GM21529 (cell line): ENCODE measurements around the gene KLF12.

Experiments used
- ATAC-seq: cut with Tn5 transposase; IDR thresholded peaks from one replicate; pipeline ENCODE4 v1.9.1; 2021; ENCODE audit not compliant: unreplicated experiment

The KLF12 gene

DNA sequence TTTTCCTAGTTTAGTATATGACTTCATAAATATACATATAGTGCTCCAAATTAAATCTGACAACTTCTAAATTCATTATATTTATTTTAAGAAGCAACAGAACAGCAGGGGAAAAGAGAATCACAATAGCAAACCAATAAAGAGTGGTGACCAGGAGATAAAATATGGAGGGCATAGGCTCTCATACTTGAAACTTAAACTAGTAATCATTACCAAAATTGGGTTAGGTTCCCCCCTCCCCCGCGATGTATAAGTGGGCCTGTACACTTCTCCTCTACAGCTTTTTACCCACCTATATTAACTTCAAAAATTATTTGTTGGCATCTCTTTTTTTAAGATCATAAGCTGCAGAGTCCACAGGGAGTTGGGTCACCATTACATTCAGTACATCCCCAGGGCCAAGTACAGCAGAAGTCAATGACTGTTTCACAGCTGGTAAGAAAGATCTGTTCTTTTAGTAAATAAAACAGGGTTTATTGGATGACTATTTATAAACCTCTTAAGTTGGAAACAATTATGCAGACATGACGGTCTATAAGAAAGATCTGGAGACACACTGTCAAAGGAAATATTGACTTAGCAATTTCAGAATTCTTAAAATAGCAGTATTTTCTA is 29.4 kb downstream of the KLF12 start:
- no peak for ATAC-seq

DNA sequence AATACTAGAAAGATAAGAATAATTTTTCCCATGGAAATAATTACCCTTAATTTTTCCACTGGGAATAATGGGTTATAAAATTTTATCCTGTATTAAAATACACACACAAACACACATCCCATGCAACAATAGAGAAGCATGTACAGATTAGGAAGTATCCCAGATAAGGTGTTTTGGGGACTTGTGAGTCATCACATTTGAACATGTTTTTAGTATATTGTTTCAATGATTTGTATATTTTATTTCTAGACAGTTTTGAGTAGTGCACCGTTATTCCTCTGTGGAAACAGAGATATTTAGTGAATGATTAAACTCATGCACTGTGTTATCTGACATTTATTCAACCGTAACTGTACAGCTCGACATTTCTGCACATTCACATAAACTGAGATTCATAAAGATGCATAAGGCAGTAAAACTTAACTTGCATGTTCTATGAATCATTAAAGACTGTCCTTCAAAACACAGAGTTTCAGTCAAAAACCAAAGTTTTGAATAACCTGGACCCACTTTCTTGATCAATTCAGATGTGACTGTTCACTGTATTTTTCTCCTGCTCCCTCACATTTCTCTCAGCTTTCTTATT is 30.1 kb downstream of the KLF12 start:
- no peak for ATAC-seq

DNA sequence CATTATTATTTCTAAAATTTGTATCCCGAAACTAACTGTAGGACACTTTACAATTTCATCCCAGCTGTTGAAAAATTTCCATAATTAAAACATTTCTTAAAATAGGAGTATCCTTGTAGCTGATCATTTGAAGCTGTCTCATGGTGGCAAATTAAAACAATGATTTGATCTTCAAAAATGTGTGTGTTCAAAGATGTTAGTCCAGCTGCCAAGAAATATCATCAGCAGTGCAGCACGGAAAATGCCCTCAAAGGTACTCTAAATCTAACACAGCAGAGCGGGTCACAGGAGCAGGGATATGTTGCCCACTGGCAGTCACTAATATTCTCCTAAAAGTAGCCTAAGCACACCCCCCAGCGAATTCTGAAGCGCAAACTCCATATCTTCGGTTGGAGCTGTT is 31.0 kb downstream of the KLF12 start:
- no peak for ATAC-seq

DNA sequence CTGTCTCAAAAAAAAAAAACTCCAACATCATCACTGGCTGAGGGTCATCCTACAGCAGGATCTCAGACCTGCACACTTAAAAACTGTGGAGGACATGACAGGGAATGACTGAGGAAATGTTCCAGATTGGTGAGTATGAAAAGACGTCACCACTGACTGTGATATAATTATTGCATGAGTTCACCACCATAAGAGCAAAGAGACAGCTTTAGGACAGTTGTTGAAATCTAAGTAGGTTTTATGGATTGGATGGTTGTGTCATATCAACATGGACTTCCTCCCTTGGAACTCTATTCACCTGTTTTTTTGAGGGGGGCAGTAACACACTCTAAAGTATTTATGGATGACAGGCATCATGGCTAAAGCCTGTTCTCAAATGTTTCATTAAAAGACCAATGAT is 31.5 kb downstream of the KLF12 start:
- ATAC-seq, result no peak

DNA sequence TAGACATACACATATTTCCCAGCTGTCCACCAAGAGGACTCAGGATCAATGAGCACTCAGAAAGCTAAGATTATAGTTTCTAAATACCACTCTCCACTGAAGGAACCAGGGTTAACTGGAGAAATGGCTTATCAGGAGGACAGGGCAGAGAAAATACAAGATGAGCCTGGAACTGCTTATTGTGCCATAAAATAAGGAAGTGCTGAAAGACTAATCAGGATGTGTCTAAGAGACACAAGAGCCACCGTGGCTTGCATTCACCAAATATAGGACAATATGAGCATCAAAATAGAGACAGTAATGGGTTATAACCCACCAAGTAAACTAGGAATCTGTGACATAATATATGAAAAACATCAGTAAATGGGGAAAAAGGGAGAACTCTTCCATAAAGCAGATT is 32.8 kb downstream of the KLF12 start:
- ATAC-seq, result no peak

DNA sequence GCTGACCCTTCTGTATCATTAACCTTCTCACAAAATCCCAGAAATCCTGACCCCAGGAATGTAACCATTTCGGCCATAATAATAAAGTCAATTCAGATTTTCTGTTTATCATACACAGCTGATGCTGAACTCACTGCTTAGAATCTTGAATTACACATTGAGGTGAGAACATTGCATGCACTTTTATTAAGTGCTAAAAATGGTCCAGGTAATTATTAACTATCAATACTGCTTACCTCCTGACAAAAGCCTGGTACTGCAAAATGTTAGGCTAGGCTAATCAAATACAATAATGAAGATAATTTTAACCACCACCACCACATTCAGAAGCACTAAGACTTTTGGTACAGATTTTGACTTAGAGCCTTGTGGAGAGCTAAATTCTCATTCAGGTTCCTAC is 36.1 kb downstream of the KLF12 start:
- ATAC-seq, result no peak

DNA sequence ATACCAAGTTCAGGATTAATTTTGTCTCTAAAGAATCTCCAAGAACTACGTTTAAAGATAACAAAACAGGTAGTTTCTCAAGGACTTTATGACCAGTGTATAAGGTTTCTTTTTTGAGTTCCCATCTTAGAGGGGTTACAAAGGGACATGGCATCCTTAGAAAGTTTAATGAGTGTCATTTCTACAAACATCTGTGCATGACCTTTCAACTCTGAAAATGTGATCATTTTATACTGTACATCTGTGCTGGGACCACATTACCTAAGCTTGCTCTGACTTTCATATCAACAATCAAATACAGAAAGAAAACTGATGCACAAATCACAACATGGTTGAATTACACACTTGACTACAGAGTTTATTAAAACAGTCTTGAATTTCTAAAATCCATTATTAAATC is 37.1 kb downstream of the KLF12 start:
- no peak for ATAC-seq

DNA sequence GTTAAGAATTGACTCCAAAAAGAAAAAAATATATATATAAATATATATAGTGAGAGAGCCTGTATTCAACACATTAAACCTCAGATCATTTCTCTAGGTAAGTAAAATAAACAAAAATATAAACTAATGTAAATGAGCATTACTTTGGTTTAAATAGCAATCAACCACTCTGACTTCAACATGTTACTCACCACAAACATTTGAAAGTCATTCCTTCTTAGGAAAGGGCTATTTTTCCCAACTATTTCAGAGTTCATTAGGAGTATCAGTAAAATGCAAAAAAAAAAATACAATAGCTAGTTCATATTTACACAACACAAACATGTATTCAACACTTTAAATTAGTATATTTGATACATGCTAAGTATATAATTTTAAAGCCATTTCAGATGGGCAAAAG is 40.5 kb downstream of the KLF12 start:
- no peak for ATAC-seq

DNA sequence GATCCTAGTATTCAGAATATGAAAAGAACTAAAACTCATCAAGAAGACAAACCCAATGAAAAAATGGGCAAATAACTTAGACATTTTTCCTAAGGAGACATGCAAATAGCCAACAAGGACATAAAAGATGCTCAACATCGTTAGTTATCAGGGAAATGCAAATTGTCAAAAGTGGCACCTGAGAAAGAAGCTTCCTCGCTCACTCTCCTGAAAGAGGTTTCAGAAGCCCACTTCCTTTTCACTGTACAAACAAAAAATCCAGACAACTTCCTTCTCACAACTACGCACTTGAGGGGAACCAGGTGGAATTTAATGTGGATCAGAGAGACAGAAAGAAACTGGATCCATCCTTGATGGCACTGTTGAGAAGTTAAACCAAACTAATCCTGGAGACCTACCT is 41.5 kb downstream of the KLF12 start:
- no peak for ATAC-seq

DNA sequence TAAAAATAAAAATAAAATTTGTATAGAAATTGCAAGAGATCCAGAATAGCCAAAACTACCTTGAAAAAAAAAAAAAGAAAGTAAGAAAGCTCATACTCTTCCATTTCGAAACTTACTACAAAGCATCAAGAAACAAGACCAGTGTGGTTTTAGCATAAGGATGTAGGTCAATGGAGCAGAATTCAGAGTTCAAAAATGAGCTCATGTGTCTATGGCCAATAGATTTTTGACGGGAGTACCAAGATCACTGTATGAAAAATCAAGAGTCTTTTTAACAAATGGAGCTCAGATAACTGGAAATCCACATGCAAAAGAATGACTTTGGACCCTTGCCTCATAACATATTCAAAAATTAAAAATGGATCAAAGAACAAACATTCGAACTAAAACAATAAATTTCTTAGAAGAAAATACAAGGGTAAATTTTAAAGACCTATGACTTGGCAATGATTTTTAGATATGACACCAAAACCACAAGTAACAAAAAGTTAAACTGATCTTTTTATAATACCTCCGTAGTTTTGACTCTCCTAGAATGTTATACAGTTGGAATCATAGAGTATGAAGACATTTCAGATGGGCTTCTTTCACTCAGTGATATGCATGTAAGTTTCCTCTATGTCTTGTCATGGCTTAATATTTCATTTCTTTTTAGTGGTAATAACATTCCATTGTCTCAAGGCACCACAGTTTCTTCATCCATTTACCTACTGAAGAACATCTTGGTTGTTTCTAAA is 43.2 kb downstream of the KLF12 start:
- no peak for ATAC-seq

DNA sequence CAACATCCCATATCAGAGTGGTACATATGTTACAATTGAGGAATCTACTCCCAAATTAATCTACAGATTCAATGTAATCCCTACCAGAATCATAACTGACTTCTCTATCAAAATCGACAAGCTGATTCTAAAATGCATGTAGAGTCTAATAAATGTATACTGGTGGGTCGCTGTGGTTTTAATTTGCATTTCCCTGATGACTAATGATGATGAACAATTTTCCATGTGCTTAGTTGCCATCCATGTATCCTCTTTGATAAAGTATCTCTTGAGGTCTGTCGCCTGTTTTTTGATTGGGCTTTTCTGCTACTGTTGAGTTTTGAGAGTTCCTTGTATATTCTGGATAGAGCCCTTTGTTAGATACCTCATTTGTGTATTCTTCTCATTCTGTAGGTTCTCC is 43.8 kb downstream of the KLF12 start:
- ATAC-seq, result no peak

DNA sequence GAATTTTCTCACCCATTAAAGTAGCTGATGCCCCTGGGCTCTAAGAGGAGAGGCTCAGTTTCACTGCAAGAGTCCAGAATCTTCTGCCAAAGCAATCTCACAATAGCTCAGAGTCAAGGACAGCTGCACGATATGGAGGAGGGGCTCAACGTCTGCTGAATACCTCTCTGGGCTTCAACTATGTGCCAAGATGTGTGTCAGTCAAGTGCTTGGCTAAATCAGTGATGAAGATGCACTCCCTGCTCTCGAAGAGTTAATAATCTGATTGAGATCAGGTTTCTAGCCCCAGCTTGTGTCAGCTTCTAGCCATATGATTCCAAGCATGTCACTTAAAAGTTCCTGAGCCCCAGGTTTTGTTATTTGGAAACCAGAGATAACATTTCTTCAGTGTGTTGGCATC is 46.8 kb downstream of the KLF12 start:
- ATAC-seq, result no peak
